ENCODE data around the gene PGM3.

DNA sequence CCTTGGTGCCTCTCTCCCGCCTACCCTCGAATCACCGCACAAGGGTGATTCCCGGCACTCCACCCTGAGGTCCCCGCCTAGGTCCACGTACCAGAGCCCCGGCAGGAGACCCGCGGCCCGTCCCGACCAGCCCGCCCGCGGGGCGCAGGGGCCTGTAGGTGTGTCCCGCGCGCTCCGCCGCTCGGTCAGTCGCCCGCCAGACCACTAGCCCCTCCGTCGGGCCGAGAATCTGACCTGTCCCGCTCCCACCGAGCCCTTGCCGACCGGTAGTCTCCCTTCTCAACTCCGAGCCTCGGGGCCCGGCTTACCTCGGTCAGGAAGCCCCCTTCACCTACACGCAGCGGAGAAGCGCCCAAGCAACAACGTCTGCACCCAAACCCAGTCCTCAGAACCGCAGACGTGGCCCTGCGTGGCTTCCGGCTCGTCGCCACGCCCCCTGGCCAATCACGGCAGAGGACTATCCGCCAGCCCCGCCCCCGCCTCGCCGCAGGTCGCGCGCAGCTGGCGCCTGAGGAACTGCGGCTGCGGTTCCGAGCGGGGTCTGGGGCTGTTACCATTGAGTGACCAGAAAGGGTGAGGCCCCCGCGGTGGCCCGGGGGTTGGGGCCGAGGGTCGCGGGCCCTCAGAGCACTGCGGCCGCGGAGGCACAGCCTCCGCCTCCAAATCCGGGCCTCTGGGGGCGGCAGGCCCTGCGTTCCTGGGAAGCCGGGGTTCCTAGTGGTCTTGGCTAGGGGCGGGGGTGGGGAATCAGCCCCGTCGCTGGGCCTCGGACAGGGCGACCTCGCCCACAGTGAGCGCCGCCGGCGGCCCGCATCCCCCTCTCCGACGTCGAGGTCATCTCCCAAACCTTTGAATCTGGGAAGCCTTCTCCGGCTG is at the start of gene PGM3, which contains the start of gene RWDD2A:
- TF ChIP-seq, protein P1, sequence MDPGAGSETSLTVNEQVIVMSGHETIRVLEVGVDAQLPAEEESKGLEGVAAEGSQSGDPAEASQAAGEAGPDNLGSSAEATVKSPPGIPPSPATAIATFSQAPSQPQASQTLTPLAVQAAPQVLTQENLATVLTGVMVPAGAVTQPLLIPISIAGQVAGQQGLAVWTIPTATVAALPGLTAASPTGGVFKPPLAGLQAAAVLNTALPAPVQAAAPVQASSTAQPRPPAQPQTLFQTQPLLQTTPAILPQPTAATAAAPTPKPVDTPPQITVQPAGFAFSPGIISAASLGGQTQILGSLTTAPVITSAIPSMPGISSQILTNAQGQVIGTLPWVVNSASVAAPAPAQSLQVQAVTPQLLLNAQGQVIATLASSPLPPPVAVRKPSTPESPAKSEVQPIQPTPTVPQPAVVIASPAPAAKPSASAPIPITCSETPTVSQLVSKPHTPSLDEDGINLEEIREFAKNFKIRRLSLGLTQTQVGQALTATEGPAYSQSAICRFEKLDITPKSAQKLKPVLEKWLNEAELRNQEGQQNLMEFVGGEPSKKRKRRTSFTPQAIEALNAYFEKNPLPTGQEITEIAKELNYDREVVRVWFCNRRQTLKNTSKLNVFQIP (CRISPR knock-in tag; IDR thresholded peaks at IDR 0.05; ENCODE audit: borderline replicate concordance, low read depth): no peak
- TF ChIP-seq ZC3H10 (CRISPR knock-in tag; IDR thresholded peaks at IDR 0.05): no peak
- TF ChIP-seq, protein P2, sequence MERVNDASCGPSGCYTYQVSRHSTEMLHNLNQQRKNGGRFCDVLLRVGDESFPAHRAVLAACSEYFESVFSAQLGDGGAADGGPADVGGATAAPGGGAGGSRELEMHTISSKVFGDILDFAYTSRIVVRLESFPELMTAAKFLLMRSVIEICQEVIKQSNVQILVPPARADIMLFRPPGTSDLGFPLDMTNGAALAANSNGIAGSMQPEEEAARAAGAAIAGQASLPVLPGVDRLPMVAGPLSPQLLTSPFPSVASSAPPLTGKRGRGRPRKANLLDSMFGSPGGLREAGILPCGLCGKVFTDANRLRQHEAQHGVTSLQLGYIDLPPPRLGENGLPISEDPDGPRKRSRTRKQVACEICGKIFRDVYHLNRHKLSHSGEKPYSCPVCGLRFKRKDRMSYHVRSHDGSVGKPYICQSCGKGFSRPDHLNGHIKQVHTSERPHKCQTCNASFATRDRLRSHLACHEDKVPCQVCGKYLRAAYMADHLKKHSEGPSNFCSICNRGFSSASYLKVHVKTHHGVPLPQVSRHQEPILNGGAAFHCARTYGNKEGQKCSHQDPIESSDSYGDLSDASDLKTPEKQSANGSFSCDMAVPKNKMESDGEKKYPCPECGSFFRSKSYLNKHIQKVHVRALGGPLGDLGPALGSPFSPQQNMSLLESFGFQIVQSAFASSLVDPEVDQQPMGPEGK (CRISPR knock-in tag; IDR thresholded peaks at IDR 0.05; ENCODE audit: borderline replicate concordance): no peak
- TF ChIP-seq, protein P3, sequence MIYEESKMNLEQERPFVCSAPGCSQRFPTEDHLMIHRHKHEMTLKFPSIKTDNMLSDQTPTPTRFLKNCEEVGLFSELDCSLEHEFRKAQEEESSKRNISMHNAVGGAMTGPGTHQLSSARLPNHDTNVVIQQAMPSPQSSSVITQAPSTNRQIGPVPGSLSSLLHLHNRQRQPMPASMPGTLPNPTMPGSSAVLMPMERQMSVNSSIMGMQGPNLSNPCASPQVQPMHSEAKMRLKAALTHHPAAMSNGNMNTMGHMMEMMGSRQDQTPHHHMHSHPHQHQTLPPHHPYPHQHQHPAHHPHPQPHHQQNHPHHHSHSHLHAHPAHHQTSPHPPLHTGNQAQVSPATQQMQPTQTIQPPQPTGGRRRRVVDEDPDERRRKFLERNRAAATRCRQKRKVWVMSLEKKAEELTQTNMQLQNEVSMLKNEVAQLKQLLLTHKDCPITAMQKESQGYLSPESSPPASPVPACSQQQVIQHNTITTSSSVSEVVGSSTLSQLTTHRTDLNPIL (CRISPR knock-in tag; IDR thresholded peaks at IDR 0.05; ENCODE audit: low read depth): no peak
